HEK293 (cell line): ENCODE data around the gene HGFAC.
"Not testable (repeated sequence)": the region's sequence is repeated elsewhere in the genome, so short reads cannot be mapped to it uniquely, and the experiment has no call there.

Experiments
- CTCF ChIP-seq: fragments of 450-650 bp; formaldehyde crosslinking; IDR thresholded peaks from 2 replicates; pipeline ENCODE4 v1.5.1; 2016; ENCODE audit warnings: missing biosample characterization, missing genetic modification characterization
- HIC1 ChIP-seq: fragments of 450-650 bp; formaldehyde crosslinking; IDR thresholded peaks from 2 replicates; pipeline ENCODE4 v1.5.1; 2016; ENCODE audit warnings: missing biosample characterization, missing genetic modification characterization
- KLF17 ChIP-seq: fragments of 450-650 bp; formaldehyde crosslinking; IDR thresholded peaks from 2 replicates; pipeline ENCODE4 v1.5.1; 2016; ENCODE audit warnings: missing biosample characterization, missing genetic modification characterization
- MZF1 ChIP-seq: fragments of 450-650 bp; formaldehyde crosslinking; IDR thresholded peaks from 2 replicates; pipeline ENCODE4 v1.5.1; 2017; ENCODE audit warnings: missing biosample characterization, missing genetic modification characterization, borderline replicate concordance
- PBX3 ChIP-seq: sonication (generic); formaldehyde crosslinking; IDR thresholded peaks from 2 replicates; pipeline ENCODE4 v1.8.1; 2022; ENCODE audit warnings: mild to moderate bottlenecking, moderate library complexity, missing genetic modification reagents
- TSHZ1 ChIP-seq: fragments of 450-650 bp; formaldehyde crosslinking; IDR thresholded peaks from 2 replicates; pipeline ENCODE4 v1.5.1; 2016; ENCODE audit warnings: missing biosample characterization, missing genetic modification characterization, borderline replicate concordance
- ZFHX2 ChIP-seq: fragments of 450-650 bp; formaldehyde crosslinking; conservative IDR thresholded peaks from 2 replicates; pipeline ENCODE4 v1.5.1; 2016; ENCODE audit warnings: missing biosample characterization, missing genetic modification characterization
- ZNF138 ChIP-seq: fragments of 450-650 bp; formaldehyde crosslinking; IDR thresholded peaks from 2 replicates; pipeline ENCODE4 v1.5.1; 2016; ENCODE audit warnings: missing biosample characterization, missing genetic modification characterization, borderline replicate concordance
- ZNF169 ChIP-seq: fragments of 450-650 bp; formaldehyde crosslinking; IDR thresholded peaks from 2 replicates; pipeline ENCODE4 v1.5.1; 2016; ENCODE audit warnings: missing biosample characterization, missing genetic modification characterization
- ZNF280D ChIP-seq: fragments of 450-650 bp; formaldehyde crosslinking; IDR thresholded peaks from 2 replicates; pipeline ENCODE4 v1.5.1; 2016; ENCODE audit warnings: missing biosample characterization, missing genetic modification characterization
- ZNF548 ChIP-seq: fragments of 450-650 bp; formaldehyde crosslinking; IDR thresholded peaks from 2 replicates; pipeline ENCODE4 v1.5.1; 2016; ENCODE audit warnings: missing biosample characterization, missing genetic modification characterization
- ZNF654 ChIP-seq: fragments of 450-650 bp; formaldehyde crosslinking; IDR thresholded peaks from 2 replicates; pipeline ENCODE4 v1.5.1; 2016; ENCODE audit warnings: low read depth, missing biosample characterization, missing genetic modification characterization
- ZNF707 ChIP-seq: fragments of 450-650 bp; formaldehyde crosslinking; IDR thresholded peaks from 2 replicates; pipeline ENCODE4 v1.5.1; 2016; ENCODE audit warnings: missing biosample characterization, missing genetic modification characterization

GRCh38 chr4:3455596-3455995 lies 13.8 kb downstream of the HGFAC start:
- not testable (repeated sequence) for TF ChIP-seq ZNF280D; TSHZ1 (tag by site-specific recombination); HIC1; CTCF (tag by site-specific recombination); ZNF707 (tag by site-specific recombination); ZNF138 (tag by site-specific recombination); PBX3 (CRISPR knock-in tag); KLF17 (tag by site-specific recombination); MZF1 (tag by site-specific recombination); ZFHX2 (tag by site-specific recombination); ZNF548 (tag by site-specific recombination); ZNF654 (tag by site-specific recombination); ZNF169 (tag by site-specific recombination)
